Type B pancreatic cell (in vitro differentiated cells): ENCODE measurements around the gene ASCC1. TPM values are rescaled to one million over a fixed set of nuclear protein-coding genes. Genes with fewer than 3 reads are reported as not detected.

ENCODE experiments used
- DNase-seq: peaks from one replicate; pipeline ENCODE4 v3.0.0; 2021; ENCODE audit warnings: mixed read lengths; ENCODE audit not compliant: unreplicated experiment; ENCODE audit errors: extremely low spot score
- H3K27ac Mint-ChIP-seq: 2 replicates; pipeline ENCODE4 v1.8.0; 2021; ENCODE audit warnings: mild to moderate bottlenecking, mixed read lengths
- H3K27me3 Mint-ChIP-seq: 2 replicates; pipeline ENCODE4 v1.8.0; 2021; ENCODE audit warnings: mixed read lengths
- H3K36me3 Mint-ChIP-seq: 2 replicates; pipeline ENCODE4 v1.8.0; 2021; ENCODE audit warnings: mixed read lengths
- H3K4me1 Mint-ChIP-seq: one replicate; pipeline ENCODE4 v1.8.0; 2021; ENCODE audit warnings: mixed read lengths; ENCODE audit not compliant: unreplicated experiment
- H3K4me3 Mint-ChIP-seq: 2 replicates; pipeline ENCODE4 v1.8.0; 2021; ENCODE audit warnings: mild to moderate bottlenecking, mixed read lengths
- H3K9me3 Mint-ChIP-seq: 2 replicates; pipeline ENCODE4 v1.8.0; 2021; ENCODE audit warnings: mixed read lengths
- total RNA-seq: library from RNA; stranded (reverse); gene quantifications from 2 replicates; pipeline ENCODE4 v1.2.1, GENCODE V29; 2021; ENCODE audit warnings: low replicate concordance
- TF ChIP-seq, protein P1 (sequence below): fragments of 200-600 bp; sonication (generic); conservative IDR thresholded peaks from 2 replicates; pipeline ENCODE4 v1.5.0; 2021; ENCODE audit warnings: antibody characterized with exemption, mild to moderate bottlenecking

The ASCC1 gene
- total RNA-seq, 1 donor from 2014 or later, result 32.8 TPM

DNA sequence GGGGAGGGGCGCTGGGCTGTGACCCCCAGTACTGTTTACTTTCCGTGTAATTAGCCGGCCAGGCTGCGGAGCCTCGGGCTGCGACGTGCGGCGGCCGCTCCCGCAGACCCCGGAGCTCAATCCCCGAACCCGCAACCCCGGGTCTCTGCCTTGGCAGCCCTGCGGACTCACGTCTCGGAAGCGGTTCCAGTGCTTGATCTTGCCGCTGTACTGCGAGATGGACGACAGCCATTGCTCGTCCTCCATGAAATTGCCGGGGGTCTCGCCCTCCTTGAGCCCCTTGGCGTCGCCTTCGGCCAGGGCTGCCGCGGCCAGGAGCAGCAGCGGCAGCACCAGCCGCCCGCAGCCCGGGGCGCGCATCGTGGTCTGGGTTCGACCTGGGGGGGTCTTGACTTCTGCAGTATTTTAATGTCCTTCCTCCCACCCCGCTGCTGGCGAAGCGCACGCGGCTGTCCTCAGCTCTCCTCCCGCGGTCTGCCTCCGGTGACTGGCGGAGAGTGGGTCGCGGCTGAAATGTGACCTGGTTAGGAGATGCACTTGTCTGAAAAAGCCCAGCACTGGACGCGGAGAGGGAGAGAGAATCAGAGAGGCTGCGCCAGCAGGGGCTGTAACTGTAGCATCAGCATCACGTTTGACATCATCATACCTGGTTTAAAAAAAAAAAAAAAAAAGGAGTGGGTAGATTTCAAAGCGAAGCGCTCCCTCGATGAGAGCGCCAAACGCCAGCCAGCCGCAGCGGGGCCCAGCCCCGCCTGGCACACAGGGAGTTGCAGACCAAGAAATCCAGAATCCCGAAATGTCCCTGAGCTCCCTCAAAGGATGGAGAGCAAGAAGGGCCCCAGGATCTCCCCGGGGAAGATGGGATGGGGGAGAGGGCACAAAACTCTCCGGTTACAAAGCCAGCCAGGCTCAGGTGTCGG, 127.8 kb downstream of the ASCC1 start, which contains the start of gene SPOCK2:
Gene SPOCK2, minus strand, starts transcription at position 583 of the 920 bp plus-strand sequence. Its CDS starts 223 bp downstream, at position 360.
- H3K27me3 Mint-ChIP-seq, result peaks cover 66% of the 10 kb centered on the region
- H3K4me1 Mint-ChIP-seq, result peaks cover 15% of the 10 kb centered on the region
- no peak for DNase-seq
- H3K4me3 Mint-ChIP-seq, result peak within 1 kb of the TSS; percentile 95
- no peaks in the 10 kb centered on the region for H3K9me3 Mint-ChIP-seq
- peaks cover 7% of the 10 kb centered on the region for H3K36me3 Mint-ChIP-seq
- TF ChIP-seq, protein P1, sequence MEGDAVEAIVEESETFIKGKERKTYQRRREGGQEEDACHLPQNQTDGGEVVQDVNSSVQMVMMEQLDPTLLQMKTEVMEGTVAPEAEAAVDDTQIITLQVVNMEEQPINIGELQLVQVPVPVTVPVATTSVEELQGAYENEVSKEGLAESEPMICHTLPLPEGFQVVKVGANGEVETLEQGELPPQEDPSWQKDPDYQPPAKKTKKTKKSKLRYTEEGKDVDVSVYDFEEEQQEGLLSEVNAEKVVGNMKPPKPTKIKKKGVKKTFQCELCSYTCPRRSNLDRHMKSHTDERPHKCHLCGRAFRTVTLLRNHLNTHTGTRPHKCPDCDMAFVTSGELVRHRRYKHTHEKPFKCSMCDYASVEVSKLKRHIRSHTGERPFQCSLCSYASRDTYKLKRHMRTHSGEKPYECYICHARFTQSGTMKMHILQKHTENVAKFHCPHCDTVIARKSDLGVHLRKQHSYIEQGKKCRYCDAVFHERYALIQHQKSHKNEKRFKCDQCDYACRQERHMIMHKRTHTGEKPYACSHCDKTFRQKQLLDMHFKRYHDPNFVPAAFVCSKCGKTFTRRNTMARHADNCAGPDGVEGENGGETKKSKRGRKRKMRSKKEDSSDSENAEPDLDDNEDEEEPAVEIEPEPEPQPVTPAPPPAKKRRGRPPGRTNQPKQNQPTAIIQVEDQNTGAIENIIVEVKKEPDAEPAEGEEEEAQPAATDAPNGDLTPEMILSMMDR, result no peak
- H3K27ac Mint-ChIP-seq, result peak within 1 kb of the TSS; percentile 86

DNA sequence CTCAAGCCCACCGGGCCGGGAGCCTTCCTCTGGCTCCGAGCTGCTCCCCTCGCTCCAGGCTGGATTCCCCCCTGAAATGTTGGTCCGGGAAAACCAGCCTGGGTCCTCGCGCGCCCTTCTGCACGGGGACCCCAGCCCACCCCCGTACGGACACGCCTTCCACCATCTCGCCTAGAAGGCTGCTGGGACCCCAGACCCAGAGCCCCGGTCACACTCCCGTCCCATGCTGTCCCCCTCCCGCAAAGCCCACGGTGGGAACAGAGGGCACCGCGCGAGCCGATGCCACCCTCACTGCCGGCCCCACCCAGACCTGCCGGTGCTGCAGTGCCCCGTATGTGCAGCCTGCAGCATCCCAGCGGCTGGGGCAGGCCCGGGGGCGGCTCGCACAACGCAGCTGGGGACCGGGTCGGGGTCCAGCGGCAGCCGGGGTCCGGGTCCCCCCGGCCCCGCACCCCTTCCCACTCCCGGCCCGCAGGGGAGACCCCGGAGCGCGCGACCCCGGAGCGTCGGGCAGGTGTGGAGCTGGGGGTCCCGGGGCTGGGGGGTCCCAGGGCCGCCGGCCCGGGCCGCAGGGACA, 128.6 kb downstream of the ASCC1 start:
- H3K9me3 Mint-ChIP-seq, result no peaks in the 10 kb centered on the region
- peak overlapping the region; percentile 71 for H3K4me3 Mint-ChIP-seq
- peaks cover 66% of the 10 kb centered on the region for H3K27me3 Mint-ChIP-seq
- H3K27ac Mint-ChIP-seq, result no peak overlapping the region
- peaks cover 7% of the 10 kb centered on the region for H3K36me3 Mint-ChIP-seq
- TF ChIP-seq, protein P1, result no peak
- no peak for DNase-seq
- peaks cover 15% of the 10 kb centered on the region for H3K4me1 Mint-ChIP-seq

DNA sequence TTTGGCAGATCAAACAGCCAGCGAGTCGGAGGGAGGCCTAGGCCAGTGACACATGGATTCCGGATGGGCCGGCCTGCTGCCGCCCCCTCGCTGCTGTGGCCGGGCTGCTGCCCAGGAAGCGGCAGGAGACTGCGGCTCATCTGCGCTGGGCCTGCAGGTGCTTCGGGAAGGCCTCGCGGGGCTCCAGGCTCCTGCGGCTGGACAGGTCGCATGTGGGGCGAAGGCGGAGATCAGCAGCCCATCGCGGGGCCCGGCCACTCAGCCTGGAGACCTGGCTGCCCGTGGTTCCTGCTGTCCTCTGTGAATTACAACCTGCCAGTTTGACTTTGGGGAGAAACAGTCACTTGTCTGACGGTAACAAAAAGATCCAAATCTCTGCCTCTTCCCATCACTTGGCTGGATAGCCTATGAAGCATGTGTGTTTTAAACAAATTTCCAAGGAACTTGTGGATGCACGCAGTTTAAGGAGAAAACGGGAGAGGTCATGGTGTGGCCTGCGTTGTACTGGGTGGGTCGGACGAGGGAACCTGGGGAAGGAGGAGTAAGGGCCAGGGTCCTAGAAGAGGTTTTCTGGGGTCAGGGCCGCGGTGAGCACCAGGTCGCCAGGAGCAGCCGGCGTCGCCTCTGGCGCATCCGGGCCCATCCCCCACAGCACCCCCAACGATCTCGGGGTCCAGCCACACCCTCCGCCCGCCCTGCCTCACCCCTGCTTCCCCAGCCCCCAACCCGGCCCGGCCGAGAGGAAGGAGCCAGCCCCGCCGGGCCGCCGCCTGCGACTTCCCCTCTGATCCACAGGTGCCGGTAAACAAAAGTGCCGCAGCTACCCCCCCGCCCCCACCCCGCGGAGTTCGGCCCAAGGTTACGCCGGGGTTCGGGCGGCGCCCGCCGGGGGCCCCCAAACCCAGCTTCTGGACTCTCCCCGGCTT, 129.3 kb downstream of the ASCC1 start:
- Mint-ChIP-seq H3K27ac (peak overlapping the region; percentile 38), H3K4me1 (peaks cover 15% of the 10 kb centered on the region), H3K27me3 (peaks cover 66% of the 10 kb centered on the region), H3K36me3 (peaks cover 7% of the 10 kb centered on the region), H3K4me3 (peak overlapping the region; percentile 89), H3K9me3 (no peaks in the 10 kb centered on the region)
- DNase-seq, result no peak
- TF ChIP-seq, protein P1, result peak; percentile 15

DNA sequence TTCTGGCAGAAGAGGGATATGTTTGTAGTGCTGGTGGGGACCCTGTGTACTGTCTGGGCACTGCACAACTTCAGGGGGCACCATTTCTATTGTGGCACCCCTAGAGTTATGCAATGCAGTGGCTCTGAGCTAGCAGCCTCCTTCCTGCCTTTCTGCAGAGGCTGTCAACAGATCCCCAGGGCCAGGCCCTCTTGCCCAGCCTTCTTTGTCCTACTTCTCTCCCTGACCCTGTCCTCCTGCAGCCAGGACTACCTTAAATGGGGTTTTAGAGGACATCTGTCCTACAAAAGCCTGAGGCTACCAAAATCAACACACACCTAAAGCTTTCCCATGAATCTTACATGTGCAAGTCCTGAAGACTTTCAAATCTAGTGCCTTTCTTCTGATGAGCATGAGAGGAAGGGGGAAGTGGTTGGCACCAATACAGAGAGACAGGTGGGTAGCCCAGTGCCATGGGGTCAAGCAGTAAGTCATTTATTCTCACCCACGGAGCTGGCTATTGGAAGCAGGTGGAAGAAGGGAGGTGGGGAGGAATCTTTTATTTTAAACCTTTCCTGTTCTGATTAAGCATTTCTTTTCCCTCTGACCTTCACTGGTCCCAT, 130.1 kb downstream of the ASCC1 start:
- Mint-ChIP-seq H3K27me3 (peaks cover 67% of the 10 kb centered on the region), H3K36me3 (peaks cover 4% of the 10 kb centered on the region), H3K4me3 (peak overlapping the region; percentile 89), H3K9me3 (no peaks in the 10 kb centered on the region), H3K4me1 (peaks cover 15% of the 10 kb centered on the region), H3K27ac (peak overlapping the region; percentile 38)
- no peak for DNase-seq
- TF ChIP-seq, protein P1, result no peak

DNA sequence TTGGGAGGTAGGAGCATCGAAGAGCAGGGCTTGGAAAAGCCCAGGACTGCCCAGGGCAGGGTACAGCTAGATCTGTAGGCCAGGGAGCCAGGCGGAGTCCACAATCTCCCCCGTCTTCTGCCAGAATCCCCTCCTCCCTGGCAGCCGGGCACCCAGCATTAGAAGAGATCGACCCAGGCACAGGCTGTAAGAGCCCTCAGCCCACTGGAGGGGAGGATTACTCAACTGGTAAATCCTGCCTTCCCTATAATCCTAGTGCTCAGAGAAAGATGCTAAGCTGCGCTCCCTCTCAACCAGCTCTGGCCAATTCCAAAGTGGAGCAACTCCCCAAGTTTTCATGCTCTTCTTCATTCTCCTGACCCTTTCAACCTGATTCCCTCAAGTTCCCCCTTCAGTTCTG, 130.9 kb downstream of the ASCC1 start:
- Mint-ChIP-seq H3K27ac (peak overlapping the region; percentile 9), H3K27me3 (peaks cover 63% of the 10 kb centered on the region), H3K36me3 (peaks cover 4% of the 10 kb centered on the region), H3K4me3 (no peak overlapping the region), H3K9me3 (no peaks in the 10 kb centered on the region), H3K4me1 (peaks cover 15% of the 10 kb centered on the region)
- no peak for DNase-seq
- TF ChIP-seq, protein P1, result no peak
